ENCODE data around the gene XCL1. TPM values are rescaled to one million over a fixed set of nuclear protein-coding genes. Genes with fewer than 3 reads are reported as not detected.
"Not testable (repeated sequence)": the region's sequence is repeated elsewhere in the genome, so short reads cannot be mapped to it uniquely, and the experiment has no call there.

Gene XCL1
- total and polyA plus RNA-seq, 2 of the 13 experiments (the other 11 are each of a cell fraction or from before 2014, with no cell fraction given): 2.5 to 7.6 TPM

DNA sequence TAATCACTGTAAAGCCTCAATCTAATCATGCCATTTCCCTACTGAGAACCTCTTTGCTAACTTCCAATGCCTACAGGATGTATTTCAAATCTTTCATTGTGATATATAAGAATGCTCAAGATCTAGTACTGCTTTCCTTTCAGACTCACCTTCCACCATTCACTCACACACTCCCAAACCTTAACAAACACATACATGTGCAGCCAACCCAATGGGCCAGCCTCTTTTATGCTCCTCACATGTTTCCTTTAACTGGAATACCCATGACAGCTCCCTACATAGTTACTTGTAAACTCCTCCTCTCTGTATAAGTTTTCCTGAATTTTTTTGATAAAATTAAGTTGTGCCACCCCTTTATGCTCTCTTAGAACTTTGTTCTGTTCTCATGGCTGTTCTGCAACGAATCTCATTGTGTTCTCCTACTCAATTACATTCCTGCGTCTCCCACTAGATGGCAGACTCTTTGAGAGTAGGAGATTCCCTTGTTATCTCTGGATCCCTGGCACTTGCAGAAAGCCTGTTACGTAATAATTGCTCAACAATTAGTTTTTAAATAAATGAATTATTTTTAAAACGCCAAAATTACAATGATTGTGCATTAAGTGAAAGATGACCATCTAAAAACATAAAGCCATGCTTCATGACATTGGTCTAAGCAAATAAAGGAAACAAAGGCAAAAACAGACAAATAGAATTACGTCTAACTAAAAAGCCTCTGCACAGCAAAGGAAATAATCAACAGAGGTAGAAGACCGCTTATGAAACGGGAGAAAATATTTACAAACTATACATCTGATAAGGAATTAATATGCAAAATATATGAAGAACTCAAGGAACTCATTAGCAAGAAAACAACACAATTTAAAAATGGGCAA lies 30.5 kb upstream of the XCL1 start (continued):
- TF ChIP-seq, protein P1, sequence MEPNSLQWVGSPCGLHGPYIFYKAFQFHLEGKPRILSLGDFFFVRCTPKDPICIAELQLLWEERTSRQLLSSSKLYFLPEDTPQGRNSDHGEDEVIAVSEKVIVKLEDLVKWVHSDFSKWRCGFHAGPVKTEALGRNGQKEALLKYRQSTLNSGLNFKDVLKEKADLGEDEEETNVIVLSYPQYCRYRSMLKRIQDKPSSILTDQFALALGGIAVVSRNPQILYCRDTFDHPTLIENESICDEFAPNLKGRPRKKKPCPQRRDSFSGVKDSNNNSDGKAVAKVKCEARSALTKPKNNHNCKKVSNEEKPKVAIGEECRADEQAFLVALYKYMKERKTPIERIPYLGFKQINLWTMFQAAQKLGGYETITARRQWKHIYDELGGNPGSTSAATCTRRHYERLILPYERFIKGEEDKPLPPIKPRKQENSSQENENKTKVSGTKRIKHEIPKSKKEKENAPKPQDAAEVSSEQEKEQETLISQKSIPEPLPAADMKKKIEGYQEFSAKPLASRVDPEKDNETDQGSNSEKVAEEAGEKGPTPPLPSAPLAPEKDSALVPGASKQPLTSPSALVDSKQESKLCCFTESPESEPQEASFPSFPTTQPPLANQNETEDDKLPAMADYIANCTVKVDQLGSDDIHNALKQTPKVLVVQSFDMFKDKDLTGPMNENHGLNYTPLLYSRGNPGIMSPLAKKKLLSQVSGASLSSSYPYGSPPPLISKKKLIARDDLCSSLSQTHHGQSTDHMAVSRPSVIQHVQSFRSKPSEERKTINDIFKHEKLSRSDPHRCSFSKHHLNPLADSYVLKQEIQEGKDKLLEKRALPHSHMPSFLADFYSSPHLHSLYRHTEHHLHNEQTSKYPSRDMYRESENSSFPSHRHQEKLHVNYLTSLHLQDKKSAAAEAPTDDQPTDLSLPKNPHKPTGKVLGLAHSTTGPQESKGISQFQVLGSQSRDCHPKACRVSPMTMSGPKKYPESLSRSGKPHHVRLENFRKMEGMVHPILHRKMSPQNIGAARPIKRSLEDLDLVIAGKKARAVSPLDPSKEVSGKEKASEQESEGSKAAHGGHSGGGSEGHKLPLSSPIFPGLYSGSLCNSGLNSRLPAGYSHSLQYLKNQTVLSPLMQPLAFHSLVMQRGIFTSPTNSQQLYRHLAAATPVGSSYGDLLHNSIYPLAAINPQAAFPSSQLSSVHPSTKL (CRISPR knock-in tag; IDR thresholded peaks at IDR 0.05): peak; percentile 65
- TF ChIP-seq ZKSCAN8 (CRISPR knock-in tag; IDR thresholded peaks at IDR 0.05; ENCODE audit: borderline replicate concordance) (peak; percentile 37; the same call in 1 of the 2 replicates), ZBTB25 (CRISPR knock-in tag; IDR thresholded peaks at IDR 0.05) (0 out of 2 replicates have a peak, but pooled peaks have one; percentile 22), ZNF644 (CRISPR knock-in tag; IDR thresholded peaks at IDR 0.05; ENCODE audit: low read depth) (0 out of 2 replicates have a peak, but pooled peaks have one; percentile 55), HNF4A (CRISPR knock-in tag; IDR thresholded peaks at IDR 0.05) (peak; percentile 23; the same call in 1 of the 2 replicates), KLF16 (CRISPR knock-in tag; IDR thresholded peaks at IDR 0.05) (0 out of 4 replicates have a peak, but pooled peaks of 1 of the 2 experiments have one; percentile 36), BCL6 (CRISPR knock-in tag; IDR thresholded peaks at IDR 0.05) (peak; percentile 47), CEBPG (CRISPR knock-in tag; IDR thresholded peaks at IDR 0.05) (peak; percentile 95), STAG1 (CRISPR knock-in tag; IDR thresholded peaks at IDR 0.05) (peak; percentile 77), RXRB (CRISPR knock-in tag; IDR thresholded peaks at IDR 0.05; ENCODE audit: borderline replicate concordance) (peak; percentile 34; the same call in 1 of the 2 replicates), SMC3 (IDR thresholded peaks at IDR 0.05; ENCODE audit: low read length) (peak; percentile 78), SOX13 (CRISPR knock-in tag; conservative IDR thresholded peaks at IDR 0.05 in 1 of 2, IDR thresholded peaks at IDR 0.05 in 1 of 2) (peak in 1 of 2 experiments; percentile 43; a peak in 1 of 4 replicates), ELF3 (CRISPR knock-in tag; IDR thresholded peaks at IDR 0.05) (0 out of 2 replicates have a peak, but pooled peaks have one; percentile 36), CTCF (CRISPR knock-in tag; IDR thresholded peaks at IDR 0.05) (peak; percentile 54)
- TF ChIP-seq, protein P2, sequence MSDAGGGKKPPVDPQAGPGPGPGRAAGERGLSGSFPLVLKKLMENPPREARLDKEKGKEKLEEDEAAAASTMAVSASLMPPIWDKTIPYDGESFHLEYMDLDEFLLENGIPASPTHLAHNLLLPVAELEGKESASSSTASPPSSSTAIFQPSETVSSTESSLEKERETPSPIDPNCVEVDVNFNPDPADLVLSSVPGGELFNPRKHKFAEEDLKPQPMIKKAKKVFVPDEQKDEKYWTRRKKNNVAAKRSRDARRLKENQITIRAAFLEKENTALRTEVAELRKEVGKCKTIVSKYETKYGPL (CRISPR knock-in tag; IDR thresholded peaks at IDR 0.05): peak; percentile 90
- TF ChIP-seq, protein P3, sequence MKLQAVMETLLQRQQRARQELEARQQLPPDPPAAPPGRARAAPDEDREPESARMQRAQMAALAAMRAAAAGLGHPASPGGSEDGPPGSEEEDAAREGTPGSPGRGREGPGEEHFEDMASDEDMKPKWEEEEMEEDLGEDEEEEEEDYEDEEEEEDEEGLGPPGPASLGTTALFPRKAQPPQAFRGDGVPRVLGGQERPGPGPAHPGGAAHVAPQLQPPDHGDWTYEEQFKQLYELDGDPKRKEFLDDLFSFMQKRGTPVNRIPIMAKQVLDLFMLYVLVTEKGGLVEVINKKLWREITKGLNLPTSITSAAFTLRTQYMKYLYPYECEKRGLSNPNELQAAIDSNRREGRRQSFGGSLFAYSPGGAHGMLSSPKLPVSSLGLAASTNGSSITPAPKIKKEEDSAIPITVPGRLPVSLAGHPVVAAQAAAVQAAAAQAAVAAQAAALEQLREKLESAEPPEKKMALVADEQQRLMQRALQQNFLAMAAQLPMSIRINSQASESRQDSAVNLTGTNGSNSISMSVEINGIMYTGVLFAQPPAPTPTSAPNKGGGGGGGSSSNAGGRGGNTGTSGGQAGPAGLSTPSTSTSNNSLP (IDR thresholded peaks at IDR 0.05; ENCODE audit: low read depth, low read length): 0 out of 2 replicates have a peak, but pooled peaks have one; percentile 16
- not testable (repeated sequence) for TF ChIP-seq SOX13 (IDR thresholded peaks at IDR 0.05)
